ENCODE measurements around the gene PARVA. TPM values are rescaled to one million over a fixed set of nuclear protein-coding genes. Genes with fewer than 3 reads are reported as not detected.
"Not testable (repeated sequence)": the region's sequence is repeated elsewhere in the genome, so short reads cannot be mapped to it uniquely, and the experiment has no call there.

Gene PARVA, protein sequence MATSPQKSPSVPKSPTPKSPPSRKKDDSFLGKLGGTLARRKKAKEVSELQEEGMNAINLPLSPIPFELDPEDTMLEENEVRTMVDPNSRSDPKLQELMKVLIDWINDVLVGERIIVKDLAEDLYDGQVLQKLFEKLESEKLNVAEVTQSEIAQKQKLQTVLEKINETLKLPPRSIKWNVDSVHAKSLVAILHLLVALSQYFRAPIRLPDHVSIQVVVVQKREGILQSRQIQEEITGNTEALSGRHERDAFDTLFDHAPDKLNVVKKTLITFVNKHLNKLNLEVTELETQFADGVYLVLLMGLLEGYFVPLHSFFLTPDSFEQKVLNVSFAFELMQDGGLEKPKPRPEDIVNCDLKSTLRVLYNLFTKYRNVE
- total RNA-seq, result not detected in 2 replicates

DNA sequence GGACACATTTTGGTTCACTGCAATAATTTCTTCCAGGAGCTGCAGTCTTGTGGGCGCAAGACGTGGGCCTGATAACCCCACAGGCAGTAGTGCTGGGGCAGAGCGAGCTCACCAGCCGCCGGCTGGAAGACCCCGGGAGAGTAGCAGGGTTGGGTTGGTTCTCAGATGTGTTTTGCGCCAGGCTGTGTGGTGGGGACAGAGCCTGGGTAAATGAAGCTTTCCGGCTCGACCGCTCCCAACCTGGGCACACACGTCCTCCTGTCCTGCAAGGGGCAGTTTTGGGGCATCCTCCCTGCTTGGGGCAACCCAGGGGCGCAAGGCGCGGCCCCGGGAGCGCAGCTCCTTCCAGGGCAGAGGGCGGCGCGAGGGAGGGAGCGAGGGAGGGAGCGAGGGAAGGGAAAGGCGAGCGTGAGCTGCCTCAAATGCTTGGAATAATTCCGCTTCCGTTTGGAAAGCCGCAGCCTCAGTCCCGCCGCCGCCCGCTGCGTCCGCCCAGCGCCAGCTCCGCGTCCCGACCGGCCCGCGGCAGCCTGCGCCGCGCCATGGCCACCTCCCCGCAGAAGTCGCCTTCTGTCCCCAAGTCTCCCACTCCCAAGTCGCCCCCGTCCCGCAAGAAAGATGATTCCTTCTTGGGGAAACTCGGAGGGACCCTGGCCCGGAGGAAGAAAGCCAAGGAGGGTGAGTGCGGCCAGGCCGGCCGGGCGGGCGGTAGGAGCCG lies at the start of gene PARVA:
PARVA (plus strand) TSS at position 466 of the 718 bp plus-strand sequence; CDS start at position 543, 77 bp downstream.
- intact Hi-C loops (cut with micrococcal nuclease), result no loop called here

DNA sequence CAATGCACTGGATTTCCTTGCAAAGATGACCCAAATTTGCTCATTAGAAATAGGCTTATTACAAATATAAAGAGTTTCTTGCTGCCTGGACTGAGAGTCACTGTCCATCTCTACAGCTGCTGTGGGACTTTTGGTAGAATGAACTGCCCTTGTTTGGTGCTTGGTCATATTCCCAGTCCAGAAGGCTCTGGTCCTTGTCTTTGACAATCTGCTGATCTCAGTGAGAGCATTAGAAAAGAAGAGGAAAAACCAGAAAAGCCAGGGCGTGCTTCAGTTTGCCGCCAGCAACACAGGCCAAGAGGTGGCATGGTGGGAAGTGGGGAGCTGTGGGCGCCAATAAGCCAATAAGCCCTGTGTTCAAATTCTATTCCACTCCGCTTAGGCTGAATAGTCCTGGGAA lies 48.2 kb upstream of the PARVA start:
- intact Hi-C loops (cut with micrococcal nuclease), result no loop called here

DNA sequence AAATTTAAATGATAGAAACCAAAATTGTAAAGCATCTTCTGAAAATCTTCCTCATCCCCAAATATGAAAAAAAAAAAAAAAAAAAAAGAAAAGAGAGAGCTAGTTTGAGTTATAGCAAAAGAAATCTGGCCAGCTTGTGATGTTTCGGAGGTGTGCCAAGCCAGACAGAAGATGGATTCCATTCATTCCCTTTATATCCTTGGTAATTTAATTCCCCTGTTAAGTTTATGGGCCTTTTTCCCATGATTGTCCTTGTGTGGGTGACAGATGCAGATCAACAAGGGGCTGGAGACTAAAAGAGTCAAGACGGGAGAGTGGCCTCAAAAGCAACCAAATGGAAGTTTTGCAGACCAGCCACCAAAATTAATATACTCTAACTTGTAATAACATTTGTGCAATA lies 47.6 kb upstream of the PARVA start:
- intact Hi-C loops (cut with micrococcal nuclease), result no loop called here

DNA sequence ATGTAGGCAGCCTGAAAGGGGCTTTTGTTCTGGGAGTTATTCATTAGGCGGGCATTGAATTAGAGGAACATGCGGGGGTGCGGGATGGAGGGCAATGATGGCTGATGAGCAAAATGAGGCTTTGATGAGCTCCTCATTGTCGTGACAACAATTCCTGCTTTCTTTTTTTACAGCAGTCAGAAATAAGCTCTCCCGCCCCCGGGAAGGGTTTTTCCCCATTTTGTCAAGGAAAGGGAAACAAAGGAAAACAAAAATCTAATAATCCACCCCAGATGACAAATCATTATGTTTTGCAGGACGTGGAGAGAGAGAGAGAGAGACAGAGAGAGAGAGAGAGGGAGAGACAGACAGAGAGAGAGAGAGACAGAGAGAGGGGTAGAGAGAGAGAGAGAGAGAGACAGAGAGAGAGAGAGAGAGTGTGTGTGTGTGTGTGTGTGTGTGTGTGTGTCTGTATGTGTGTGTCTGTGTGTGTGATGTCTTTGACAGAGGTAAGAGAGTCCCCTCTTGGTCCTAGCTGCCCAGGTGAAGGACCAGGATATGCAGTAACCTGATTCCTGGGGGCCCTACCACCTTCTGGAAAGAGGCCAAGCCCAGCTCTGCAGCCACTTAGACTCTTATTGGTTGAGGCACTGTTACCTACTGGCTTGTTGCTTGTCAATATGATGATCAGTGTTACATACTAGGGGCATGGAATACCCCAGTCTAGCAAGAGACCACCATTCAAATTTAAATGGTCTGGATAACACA lies 46.7 kb upstream of the PARVA start:
- intact Hi-C loops (cut with micrococcal nuclease), result loop anchor here (1.0 kb wide), 1 partner anchor 564 kb away; no protein-coding TSS in a partner anchor

DNA sequence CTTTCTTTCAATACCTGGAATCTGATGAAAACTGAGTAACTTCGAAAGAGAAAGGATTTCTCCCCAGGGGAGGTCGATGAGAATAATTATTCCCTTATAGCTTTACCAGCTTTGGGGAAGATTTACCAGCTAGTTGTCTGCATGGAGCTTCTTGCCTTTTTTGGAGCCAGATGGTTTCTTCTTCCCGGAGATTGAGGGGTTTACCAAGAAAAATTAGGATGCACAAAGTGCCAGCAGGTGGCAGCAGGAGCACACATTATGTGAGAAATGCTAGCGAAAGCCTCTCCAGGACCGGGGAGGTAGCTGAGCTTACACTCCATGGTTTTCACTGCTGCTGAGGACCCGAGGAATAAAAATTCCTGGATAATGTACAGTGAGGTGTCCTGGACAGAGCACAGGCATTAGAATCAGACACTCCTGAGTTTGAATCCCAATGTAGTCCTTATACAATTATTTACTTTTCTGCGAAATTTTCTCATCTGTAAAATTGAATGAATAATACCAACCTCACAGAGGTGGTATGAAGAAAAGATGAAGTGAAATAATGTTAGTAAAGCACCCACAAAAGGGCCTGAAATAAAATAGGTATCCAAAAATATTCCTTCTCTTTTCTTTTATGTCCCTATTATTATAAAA lies 46.0 kb upstream of the PARVA start:
- intact Hi-C loops (cut with micrococcal nuclease), result loop anchor here (1.0 kb wide), 1 partner anchor 563 kb away; no protein-coding TSS in a partner anchor

DNA sequence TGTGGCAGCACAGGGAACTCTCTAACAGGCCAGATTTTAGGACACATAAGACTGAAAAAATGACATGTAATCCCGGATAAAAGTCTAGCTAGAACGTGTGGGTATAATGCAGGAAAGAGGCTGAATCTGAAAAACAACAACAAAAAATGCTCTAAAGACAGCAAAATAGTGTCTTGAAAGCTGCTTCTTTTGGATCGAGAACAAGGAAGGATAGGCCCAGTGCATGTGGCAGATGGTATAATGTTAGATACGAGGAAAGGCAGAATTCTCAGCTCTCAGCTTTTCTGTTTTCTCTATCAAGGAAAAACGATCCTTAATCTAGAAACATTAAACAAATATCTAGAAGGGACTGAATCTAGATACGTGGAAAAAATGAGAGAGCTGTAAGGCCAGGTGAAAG lies 33.8 kb upstream of the PARVA start:
- intact Hi-C loops (cut with micrococcal nuclease), result no loop called here

DNA sequence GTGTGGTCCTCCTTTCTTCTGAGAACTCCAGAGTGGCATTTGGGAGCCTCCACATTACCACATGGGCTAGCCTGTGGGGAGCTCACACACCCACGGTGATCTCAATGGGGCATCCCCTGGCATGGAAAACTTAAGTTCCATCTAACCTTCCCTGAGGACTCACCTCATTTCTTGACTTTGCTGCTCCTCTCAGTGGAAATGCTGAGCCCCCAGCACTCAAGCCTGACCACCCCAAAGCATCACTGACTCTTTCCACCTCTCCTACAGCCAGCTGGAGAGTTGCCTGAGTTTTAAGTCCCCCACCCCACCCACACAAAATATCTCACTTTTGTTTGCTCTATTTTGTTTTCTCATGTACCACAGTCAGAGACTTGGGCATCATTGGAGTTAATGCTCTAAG lies 23.8 kb upstream of the PARVA start:
- intact Hi-C loops (cut with micrococcal nuclease), result no loop called here

DNA sequence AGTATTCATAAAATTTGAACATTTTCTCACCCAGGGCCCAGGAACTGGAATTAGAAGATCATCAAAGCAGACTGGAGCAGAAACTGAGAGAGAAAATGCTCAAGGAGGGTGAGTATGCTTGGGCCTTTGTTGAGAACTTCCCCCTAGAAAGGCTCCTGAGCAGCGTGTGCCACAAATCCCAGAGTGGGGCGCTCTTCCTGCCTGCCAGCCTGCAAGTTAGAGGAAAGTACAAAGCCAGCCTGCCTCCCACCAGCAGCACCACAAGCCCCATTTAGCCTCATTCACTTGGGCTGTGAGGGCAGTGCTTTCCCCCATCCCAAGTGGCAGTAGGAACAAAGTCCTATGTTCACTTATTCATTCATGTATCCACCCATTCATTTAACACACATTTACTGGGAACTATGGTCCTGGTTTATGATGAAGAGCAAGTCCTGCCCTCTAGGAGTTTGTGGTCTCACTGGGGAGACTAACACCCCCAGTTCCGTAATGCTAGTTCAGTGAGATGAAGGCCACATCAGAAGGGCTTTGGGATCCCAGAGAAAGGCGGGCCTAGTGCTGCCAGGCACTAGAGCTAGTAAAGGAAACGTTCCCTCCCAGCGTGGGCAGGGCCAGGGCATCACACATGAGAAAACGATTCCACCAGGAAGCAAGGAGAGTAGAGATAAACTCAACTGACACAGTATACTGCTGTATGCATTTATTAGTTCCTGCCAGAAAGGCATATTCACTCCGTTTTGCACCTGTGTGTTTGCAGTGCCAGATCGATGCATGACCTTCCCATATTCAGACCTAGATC lies 22.4 kb upstream of the PARVA start:
- intact Hi-C loops (cut with micrococcal nuclease), result no loop called here

DNA sequence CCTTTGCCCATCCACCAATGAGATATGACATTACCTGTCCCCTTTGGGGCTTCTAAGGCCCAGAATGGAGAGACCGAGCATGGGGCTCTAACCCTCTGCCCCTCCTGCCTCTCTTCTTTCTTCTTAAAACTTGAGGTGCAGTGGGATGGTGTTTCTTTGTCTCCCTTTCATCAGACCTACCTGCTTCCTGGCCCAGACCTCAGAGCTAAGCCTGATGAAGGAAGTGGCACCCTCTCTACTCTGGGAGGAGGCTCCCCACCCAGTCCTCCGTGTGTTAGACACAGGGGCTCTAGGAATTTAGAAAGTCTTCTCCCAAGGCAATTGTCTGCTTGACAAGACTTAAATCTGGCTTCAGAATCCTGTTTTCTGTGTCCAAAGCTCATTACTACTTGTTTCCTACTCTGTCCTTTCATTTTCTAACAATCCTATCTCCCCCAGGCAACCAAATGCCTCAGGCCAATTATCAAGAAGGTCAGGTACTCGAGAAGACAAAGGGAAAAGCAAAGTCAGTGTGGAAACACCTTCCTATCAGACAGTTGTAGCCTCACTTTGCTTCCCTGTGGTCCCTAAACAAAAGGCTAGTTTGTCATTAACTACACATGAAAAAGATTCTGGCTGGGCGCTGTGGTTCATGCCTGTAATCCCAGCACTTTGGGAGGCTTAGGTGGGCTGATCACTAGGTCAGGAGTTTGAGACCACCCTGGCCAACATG lies 20.3 kb upstream of the PARVA start:
- intact Hi-C loops (cut with micrococcal nuclease), result no loop called here

DNA sequence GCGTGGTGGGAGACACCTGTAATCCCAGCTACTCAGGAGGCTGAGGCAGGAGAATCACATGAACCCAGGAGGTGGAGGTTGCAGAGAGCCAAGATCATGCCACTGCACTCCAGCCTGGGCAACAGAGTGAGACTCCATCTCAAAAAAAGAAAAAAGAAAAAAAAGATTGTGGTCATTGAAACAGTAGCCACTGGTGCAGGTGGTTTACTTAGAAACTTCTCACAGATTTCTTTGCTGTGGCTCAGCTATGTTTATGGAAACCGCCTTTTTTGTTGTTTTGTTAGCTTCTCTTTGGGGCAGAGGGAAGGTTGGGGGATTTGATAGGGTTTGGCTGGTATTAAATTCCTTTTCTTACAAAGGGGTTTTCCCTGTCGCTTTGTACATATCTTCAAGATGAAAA lies 19.7 kb upstream of the PARVA start:
- intact Hi-C loops (cut with micrococcal nuclease), result not testable (repeated sequence)

DNA sequence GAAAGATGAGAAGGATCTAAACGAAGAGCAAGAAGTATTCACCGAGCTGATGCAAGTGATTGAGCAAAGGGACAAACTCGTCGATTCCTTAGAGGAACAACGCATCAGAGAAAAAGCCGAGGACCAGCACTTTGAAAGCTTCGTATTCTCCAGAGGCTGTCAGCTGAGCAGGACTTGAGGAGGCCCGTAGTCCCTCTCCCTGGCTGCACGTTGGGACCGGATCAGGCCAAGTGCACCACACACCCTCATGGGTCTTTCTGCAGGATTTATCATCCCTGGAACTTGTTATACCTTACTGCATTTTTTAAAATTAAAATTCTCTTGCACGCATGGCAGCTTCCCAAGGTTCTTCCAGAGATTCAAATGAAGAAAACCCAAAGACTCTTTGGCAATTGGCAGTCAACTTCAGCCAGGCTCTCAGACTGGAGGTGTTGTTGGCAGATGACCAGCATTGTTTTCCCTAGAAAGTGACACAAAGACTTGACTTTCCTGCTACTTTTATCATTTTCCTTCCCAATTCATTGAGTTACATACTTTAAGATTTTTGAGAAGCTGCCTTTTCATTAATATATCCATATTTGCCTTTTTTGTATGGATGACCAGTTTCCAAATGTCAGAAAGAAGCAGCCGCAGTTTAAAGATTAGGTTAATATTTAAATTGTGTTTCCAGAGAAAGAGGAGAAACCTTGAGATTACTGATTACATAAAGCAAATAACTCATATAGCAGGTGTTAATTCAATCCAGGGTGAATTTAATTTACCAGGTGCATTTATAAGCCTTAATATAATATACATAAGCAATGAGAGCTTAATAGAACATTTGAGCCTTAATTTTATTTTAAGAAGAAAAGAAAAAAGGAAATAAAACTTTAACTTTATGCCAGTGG lies 18.8 kb upstream of the PARVA start:
- intact Hi-C loops (cut with micrococcal nuclease), result no loop called here

DNA sequence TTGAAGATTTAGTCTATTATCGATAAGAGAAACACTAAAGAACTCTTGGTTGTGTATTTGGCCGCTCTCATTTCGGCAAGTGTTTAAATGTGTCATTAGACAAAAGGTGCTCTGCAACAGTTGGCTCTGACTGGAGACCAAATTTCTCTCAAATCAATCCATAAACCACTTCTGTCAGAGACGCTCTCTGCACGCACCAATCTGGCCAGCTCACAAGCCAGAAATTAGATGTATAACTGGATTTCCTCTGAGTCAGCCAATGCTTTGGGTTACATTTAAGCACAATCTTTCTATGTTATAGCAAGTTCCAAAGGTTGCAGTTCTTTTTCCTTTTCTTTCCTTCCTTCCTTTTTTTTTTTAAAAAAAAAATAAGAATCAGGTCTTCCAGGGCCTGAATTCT lies 17.6 kb upstream of the PARVA start:
- intact Hi-C loops (cut with micrococcal nuclease), result no loop called here

DNA sequence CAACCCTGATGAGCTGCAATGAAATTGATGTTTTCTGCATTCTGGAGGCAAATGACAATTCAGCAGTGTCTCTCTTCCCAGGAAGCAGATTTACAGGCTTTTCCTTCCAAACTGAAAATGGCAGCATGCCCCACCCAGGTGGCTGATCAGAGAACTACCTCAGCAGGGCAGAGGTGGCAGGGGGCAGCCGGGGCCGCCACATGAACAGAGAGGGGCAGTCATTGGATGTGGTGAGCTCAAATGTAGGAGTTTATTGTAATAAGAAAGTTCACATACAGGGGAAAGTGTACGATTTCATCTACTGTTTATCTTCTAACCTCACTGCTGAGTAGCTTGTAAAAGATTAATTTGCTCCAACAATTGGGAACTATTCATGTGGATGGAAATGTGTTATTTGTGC lies 15.7 kb upstream of the PARVA start:
- intact Hi-C loops (cut with micrococcal nuclease), result no loop called here

DNA sequence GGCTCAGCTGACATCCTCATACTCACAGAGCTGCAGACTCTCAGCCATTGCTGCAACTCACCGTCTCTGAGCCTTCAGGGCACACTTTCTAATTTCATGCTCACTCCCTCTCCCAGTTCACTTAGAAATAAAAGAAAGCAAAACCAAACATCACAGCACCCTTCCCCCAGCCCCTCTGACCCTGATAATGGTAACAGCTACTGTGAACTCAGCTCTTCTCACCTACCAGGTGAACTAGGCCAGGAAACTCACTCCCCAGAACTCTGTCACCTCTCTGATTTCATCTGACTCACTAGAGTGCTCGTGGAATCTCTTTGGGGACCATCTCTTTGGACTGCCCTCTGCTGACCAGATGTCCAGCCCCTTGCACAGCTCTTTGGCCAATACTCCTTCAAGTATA lies 14.5 kb upstream of the PARVA start:
- intact Hi-C loops (cut with micrococcal nuclease), result no loop called here

DNA sequence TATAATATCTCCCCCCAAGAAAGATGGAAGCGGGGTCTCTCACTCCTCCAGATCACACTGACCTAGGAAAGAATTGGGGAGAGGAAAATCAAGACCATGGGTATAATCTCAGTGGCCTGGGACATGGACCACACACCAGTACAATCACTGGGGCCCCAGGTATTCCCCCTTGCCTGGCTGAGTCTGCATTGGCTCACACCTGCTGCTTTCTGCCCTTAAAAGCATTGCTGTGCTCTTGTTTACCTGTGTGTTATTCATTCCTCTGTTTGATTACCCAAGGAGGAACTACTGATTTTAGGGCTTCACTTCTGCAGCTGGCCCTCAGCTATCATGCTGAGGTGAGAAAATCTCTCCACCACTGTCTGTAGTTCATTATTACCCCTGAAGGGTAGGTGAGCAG lies 14.0 kb upstream of the PARVA start:
- intact Hi-C loops (cut with micrococcal nuclease), result no loop called here

DNA sequence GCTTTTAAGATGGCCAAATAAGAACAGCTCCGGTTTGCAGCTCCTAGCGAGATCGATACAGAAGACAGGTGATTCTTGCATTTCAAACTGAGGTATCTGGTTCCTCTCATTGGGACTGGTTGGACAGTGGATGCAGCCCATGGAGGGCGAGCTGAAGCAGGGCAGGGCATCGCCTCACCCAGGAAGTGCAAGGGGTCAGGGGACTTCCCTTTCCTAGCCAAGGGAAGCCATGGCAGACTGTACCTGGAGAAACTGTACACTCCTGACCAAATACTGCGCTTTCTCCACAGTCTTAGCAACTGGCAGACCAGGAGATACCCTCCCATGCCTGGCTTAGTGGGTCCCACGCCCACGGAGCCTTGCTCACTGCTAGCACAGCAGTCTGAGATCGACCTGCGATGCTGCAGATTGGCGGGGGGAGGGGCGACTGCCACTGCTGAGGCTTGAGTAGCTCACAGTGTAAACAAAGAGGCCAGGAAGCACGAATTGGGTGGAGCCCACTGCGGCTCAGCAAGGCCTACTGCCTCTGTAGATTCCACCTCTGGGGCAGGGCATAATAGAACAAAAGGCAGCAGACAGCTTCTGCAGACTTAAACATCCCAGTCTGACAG lies 11.3 kb upstream of the PARVA start:
- intact Hi-C loops (cut with micrococcal nuclease), result not testable (repeated sequence)

DNA sequence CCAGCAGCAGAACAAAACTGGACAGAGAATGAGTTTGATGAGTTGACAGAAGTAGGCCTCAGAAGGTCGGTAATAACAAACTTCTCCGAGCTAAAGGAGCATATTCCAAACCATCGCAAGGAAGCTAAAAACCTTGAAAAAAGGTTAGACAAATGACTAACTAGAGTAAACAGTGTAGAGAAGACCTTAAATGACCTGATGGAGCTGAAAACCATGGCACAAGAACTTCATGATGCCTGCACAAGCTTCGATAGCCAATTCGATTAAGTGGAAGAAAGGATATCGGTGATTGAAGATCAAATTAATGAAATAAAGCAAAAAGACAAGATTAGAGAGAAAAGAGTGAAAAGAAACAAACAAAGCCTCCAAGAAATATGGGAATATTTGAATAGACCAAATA lies 10.3 kb upstream of the PARVA start:
- intact Hi-C loops (cut with micrococcal nuclease), result not testable (repeated sequence)

DNA sequence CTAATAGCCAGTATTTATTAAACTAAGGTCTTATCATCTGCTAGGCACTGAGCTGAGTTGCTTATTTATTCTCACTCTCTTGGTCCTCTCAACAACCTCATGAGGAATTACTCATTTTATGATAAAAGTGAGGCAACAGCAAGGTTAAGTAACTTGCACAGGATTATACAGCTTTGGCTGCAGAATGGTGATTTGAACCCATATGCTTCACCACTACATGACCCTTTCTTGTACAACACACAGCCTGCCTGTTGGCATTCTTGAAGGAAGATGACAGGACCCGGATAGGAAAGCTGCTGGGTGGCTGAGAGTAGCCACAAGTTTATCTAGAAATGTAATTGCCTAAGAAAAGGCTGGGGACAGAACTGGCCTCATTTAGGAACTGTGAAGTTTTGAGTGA lies 5.3 kb upstream of the PARVA start:
- intact Hi-C loops (cut with micrococcal nuclease), result no loop called here

DNA sequence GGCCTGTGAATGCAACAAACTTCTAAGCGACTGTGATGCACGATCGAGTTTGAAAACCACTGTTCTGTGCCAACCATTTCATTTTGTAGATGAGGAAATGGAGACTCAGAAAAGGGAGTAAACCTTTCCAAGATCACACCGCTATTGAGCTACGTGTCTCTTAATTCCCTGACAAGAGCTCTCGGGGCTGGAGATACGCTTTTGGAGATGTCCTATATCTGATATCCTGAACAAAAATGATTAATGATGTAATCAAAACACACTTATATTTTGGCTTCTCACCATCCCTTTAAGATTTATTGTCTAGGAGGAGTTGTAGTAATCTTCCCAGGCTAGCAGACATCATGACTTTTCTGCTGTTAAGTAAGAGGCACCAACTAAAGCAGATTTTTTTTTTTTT lies 1.7 kb upstream of the PARVA start:
- intact Hi-C loops (cut with micrococcal nuclease), result no loop called here
